IPS DF 19.7 (cell line): Measurements from ENCODE around the gene LINGO4.

Experiments
- DNase-seq: peaks from one replicate; pipeline ENCODE4 v3.0.0-alpha.2; 2013; ENCODE audit warnings: low read depth, low spot score

The LINGO4 gene

GRCh38 chr1:151814426-151814825 lies 9.2 kb upstream of the LINGO4 start:
- no peak for DNase-seq

- DNase-seq, result no peak
Measured at GRCh38 chr1:151813271-151813977, 8.2 kb upstream of the LINGO4 start.

GRCh38 chr1:151811181-151811580 lies 6.0 kb upstream of the LINGO4 start:
- no peak for DNase-seq

GRCh38 chr1:151809985-151810556 lies 4.9 kb upstream of the LINGO4 start:
- DNase-seq, result no peak

- DNase-seq, result no peak
Measured at GRCh38 chr1:151809290-151809984, 4.2 kb upstream of the LINGO4 start.

GRCh38 chr1:151807766-151808165 lies 2.5 kb upstream of the LINGO4 start:
- no peak for DNase-seq

GRCh38 chr1:151807131-151807530 lies 1.9 kb upstream of the LINGO4 start:
- DNase-seq, result no peak

- DNase-seq, result no peak
Measured at GRCh38 chr1:151806170-151806569, 951 bp upstream of the LINGO4 start.

GRCh38 chr1:151803915-151804314 lies 1.3 kb downstream of the LINGO4 start:
- no peak for DNase-seq

GRCh38 chr1:151803164-151803563 lies 2.1 kb downstream of the LINGO4 start:
- DNase-seq, result no peak

GRCh38 chr1:151802372-151802771 lies 2.8 kb downstream of the LINGO4 start:
- DNase-seq, result no peak

- DNase-seq, result no peak
Measured at GRCh38 chr1:151801846-151802245, 3.4 kb downstream of the LINGO4 start.

- no peak for DNase-seq
Measured at GRCh38 chr1:151801310-151801820, 3.9 kb downstream of the LINGO4 start.

GRCh38 chr1:151800830-151801229 lies 4.4 kb downstream of the LINGO4 start:
- DNase-seq, result no peak

GRCh38 chr1:151799179-151800022 lies 5.8 kb downstream of the LINGO4 start:
- DNase-seq, result no peak

GRCh38 chr1:151798571-151798970 lies 6.6 kb downstream of the LINGO4 start:
- DNase-seq, result no peak

GRCh38 chr1:151790940-151791651 lies 14.1 kb downstream of the LINGO4 start:
- DNase-seq, result no peak

GRCh38 chr1:151790071-151790939 lies 14.9 kb downstream of the LINGO4 start, which contains the start of gene TDRKH:
TSS of gene TDRKH (minus strand) at chr1:151790500. CDS start at chr1:151783022, 7,478 bp downstream.
- DNase-seq, result peak; percentile 98

- DNase-seq, result no peak
Measured at GRCh38 chr1:151787689-151788088, 17.5 kb downstream of the LINGO4 start.

- DNase-seq, result no peak
Measured at GRCh38 chr1:151783796-151784195, 21.4 kb downstream of the LINGO4 start.
